ENCODE results near the gene ANKRD33B. TPM values are rescaled to one million over a fixed set of nuclear protein-coding genes. Genes with fewer than 3 reads are reported as not detected.
A peak's percentile ranks its signal among the peaks of the same experiment; 100 is the strongest.

ANKRD33B gene
- total RNA-seq, 1 experiment from 2014 or later = 6.9 TPM

- no peaks in the 10 kb centered on the region for H3K4me1 ChIP-seq (ENCODE audit: insufficient read depth, low read length)
- no peak overlapping the region for H4K8ac ChIP-seq (replicated peaks; ENCODE audit: insufficient read length, low read depth, low read length)
- Mint-ChIP-seq H3K27me3 (ENCODE audit: low read depth) (peaks cover 6% of the 10 kb centered on the region), H3K36me3 (ENCODE audit: insufficient read depth in 1 of 3, low read depth in 3 of 3) (peaks cover 2 to 15% (median 12%) of the 10 kb centered on the region in 3 experiments; a peak in 5 of 7 replicates), H3K4me3 (no peak overlapping the region), H3K4me1 (peaks cover 29 to 35% of the 10 kb centered on the region in 2 experiments), H3K27ac (peak overlapping the region in 1 of 3 experiments; percentile 40; a peak in 1 of 7 replicates), H3K9me3 (peaks cover 15 to 16% of the 10 kb centered on the region in 2 experiments; a peak in 4 of 5 replicates)
- no peak overlapping the region for H2BK20ac ChIP-seq (ENCODE audit: low read depth, low read length, poor library complexity, severe bottlenecking)
- no peak overlapping the region for H3K27ac ChIP-seq (ENCODE audit: insufficient read length, low read depth, low read length)
- H3K9me3 ChIP-seq (ENCODE audit: control insufficient read depth, low read depth, low read length) = no peaks in the 10 kb centered on the region
- H3K79me2 ChIP-seq (ENCODE audit: insufficient read depth, low read length) = no peaks in the 10 kb centered on the region
- no peak overlapping the region for H3K4ac ChIP-seq (ENCODE audit: low read depth, low read length)
- no peak overlapping the region for H3K9ac ChIP-seq (ENCODE audit: extremely low read depth, insufficient read length, low read length)
- no peak overlapping the region for H2AFZ ChIP-seq (ENCODE audit: low read length)
- H3T11ph ChIP-seq (ENCODE audit: low read length) = no peak overlapping the region
- H3K14ac ChIP-seq (ENCODE audit: insufficient read depth, low read length) = no peak overlapping the region; the same call in 1 of the 2 replicates
- no peak overlapping the region for H3K23ac ChIP-seq (ENCODE audit: insufficient read length, low read depth, low read length)
- DNase-seq = no peak
- no peak overlapping the region for H2BK15ac ChIP-seq (ENCODE audit: low read depth, low read length)
- no CpG with 5 or more reads among the region's 19 CpGs for WGBS (ENCODE audit: extremely low coverage, insufficient read length, low lambda C conversion rate)
- no peaks in the 10 kb centered on the region for H4K20me1 ChIP-seq (ENCODE audit: control insufficient read depth, insufficient read depth, insufficient read length)
- H3K18ac ChIP-seq (ENCODE audit: insufficient read length, low read depth, low read length) = no peak overlapping the region
- H4K5ac ChIP-seq (ENCODE audit: insufficient read length, low read depth, low read length) = no peak overlapping the region
- no peak overlapping the region for H3K4me2 ChIP-seq (ENCODE audit: insufficient read depth, insufficient read length, low read length)
- H2BK5ac ChIP-seq (ENCODE audit: insufficient read length, low read length) = no peak overlapping the region
- no peak overlapping the region for H2BK120ac ChIP-seq (ENCODE audit: low read depth, low read length, poor library complexity, severe bottlenecking)
- no peaks in the 10 kb centered on the region for H3K23me2 ChIP-seq (ENCODE audit: insufficient read length, low read depth, low read length, poor library complexity, severe bottlenecking)
- no peak overlapping the region for H3K56ac ChIP-seq (ENCODE audit: insufficient read length, low read depth, low read length)
- TF ChIP-seq, protein P1, sequence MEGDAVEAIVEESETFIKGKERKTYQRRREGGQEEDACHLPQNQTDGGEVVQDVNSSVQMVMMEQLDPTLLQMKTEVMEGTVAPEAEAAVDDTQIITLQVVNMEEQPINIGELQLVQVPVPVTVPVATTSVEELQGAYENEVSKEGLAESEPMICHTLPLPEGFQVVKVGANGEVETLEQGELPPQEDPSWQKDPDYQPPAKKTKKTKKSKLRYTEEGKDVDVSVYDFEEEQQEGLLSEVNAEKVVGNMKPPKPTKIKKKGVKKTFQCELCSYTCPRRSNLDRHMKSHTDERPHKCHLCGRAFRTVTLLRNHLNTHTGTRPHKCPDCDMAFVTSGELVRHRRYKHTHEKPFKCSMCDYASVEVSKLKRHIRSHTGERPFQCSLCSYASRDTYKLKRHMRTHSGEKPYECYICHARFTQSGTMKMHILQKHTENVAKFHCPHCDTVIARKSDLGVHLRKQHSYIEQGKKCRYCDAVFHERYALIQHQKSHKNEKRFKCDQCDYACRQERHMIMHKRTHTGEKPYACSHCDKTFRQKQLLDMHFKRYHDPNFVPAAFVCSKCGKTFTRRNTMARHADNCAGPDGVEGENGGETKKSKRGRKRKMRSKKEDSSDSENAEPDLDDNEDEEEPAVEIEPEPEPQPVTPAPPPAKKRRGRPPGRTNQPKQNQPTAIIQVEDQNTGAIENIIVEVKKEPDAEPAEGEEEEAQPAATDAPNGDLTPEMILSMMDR (conservative IDR thresholded peaks at IDR 0.05) = no peak
- H4K91ac ChIP-seq (ENCODE audit: insufficient read length, low read depth, low read length) = no peak overlapping the region
- no peak overlapping the region for H2AK5ac ChIP-seq (ENCODE audit: insufficient read length, low read length)
- no peaks in the 10 kb centered on the region for H3K79me1 ChIP-seq (ENCODE audit: insufficient read depth, low read depth, low read length, poor library complexity, severe bottlenecking)
- no peaks in the 10 kb centered on the region for H3K27me3 ChIP-seq (ENCODE audit: insufficient read depth, low read length)
- H2BK12ac ChIP-seq (ENCODE audit: insufficient read length, low read depth, low read length) = no peak overlapping the region
Measured at GRCh38 chr5:10524376-10525123, 39.3 kb upstream of the ANKRD33B start.
